SK-N-SH (cell line): Measurements from ENCODE around the gene KLHDC7B. TPM values are rescaled to one million over a fixed set of nuclear protein-coding genes. Genes with fewer than 3 reads are reported as not detected.

Source experiments
- CHD2 ChIP-seq: fragments of 150-350 bp; IDR thresholded peaks from 2 replicates; pipeline ENCODE4 v1.6.1; 2018; ENCODE audit warnings: low read length; ENCODE audit not compliant: partially characterized antibody
- EZH2phosphoT487 ChIP-seq: fragments of 200-600 bp; sonication (generic); IDR thresholded peaks from 2 replicates; pipeline ENCODE4 v1.6.1; 2017; ENCODE audit warnings: low read depth, mixed run types, mild to moderate bottlenecking, antibody characterized with exemption, moderate library complexity, borderline replicate concordance
- FOXJ3 ChIP-seq: sonication (generic); formaldehyde crosslinking; IDR thresholded peaks from 2 replicates; pipeline ENCODE4 v1.5.1; 2020; ENCODE audit warnings: mild to moderate bottlenecking, missing genetic modification reagents
- FOXM1 ChIP-seq: IDR thresholded peaks from 2 replicates; pipeline ENCODE4 v1.4.0; 2012; ENCODE audit warnings: low read depth, mild to moderate bottlenecking
- GABPA ChIP-seq: IDR thresholded peaks from 2 replicates; pipeline ENCODE4 v1.4.0; 2012; ENCODE audit warnings: low read depth, mild to moderate bottlenecking
- IRF3 ChIP-seq: fragments of 150-350 bp; IDR thresholded peaks from 2 replicates; pipeline ENCODE4 v1.6.1; 2016; ENCODE audit warnings: mild to moderate bottlenecking, low read depth, low read length
- JUND ChIP-seq: IDR thresholded peaks from 2 replicates; pipeline ENCODE4 v1.4.0; 2012
- MEF2A ChIP-seq: IDR thresholded peaks from 2 replicates; pipeline ENCODE4 v1.4.0; 2012; ENCODE audit warnings: low read depth, borderline replicate concordance
- MXI1 ChIP-seq: IDR thresholded peaks from 2 replicates; pipeline ENCODE4 v1.6.1; 2012; ENCODE audit warnings: mild to moderate bottlenecking, low read depth, low read length, improper control_type of control experiment
- NRF1 ChIP-seq: IDR thresholded peaks from 2 replicates; pipeline ENCODE4 v1.6.1; 2012; ENCODE audit warnings: low read depth, mild to moderate bottlenecking, low read length
- RCOR1 ChIP-seq: fragments of 150-350 bp; IDR thresholded peaks from 2 replicates; pipeline ENCODE4 v1.6.1; 2017; ENCODE audit warnings: antibody characterized with exemption, low read length
- REST ChIP-seq: IDR thresholded peaks from 2 replicates; pipeline ENCODE4 v1.6.1; 2012; ENCODE audit warnings: mild to moderate bottlenecking, low read depth, low read length, moderate library complexity
- SIN3A ChIP-seq: IDR thresholded peaks from 2 replicates; pipeline ENCODE4 v1.6.1; 2012; ENCODE audit warnings: low read depth, mild to moderate bottlenecking, low read length, moderate library complexity, borderline replicate concordance
- TAF1 ChIP-seq: IDR thresholded peaks from 2 replicates; pipeline ENCODE4 v1.6.1; 2012; ENCODE audit warnings: low read depth, mild to moderate bottlenecking, low read length, moderate library complexity, borderline replicate concordance
- TCF12 ChIP-seq: IDR thresholded peaks from 2 replicates; pipeline ENCODE4 v1.4.0; 2012
- USF2 ChIP-seq: fragments of 150-350 bp; IDR thresholded peaks from 2 replicates; pipeline ENCODE4 v1.6.1; 2017; ENCODE audit warnings: antibody characterized with exemption, low read length, low read depth, borderline replicate concordance
- YY1 ChIP-seq: IDR thresholded peaks from 2 replicates; pipeline ENCODE4 v1.4.0; 2012; ENCODE audit warnings: low read depth, mild to moderate bottlenecking
- ZBTB33 ChIP-seq: IDR thresholded peaks from 2 replicates; pipeline ENCODE4 v1.4.0; 2012; ENCODE audit warnings: low read depth, borderline replicate concordance
- polyA plus RNA-seq, 3 experiments: library from polyadenylated mRNA; depleted of rRNA; stranded (reverse); fragments of >200 nt; gene quantifications; 2 replicates each; pipeline ENCODE4 v1.2.3, GENCODE V29; 2012

Gene KLHDC7B
- polyA plus RNA-seq, 1 of the 3 experiments (the other 2 are of a cell fraction): 0.07 TPM

GRCh38 chr22:50507991-50508884 is 37.5 kb upstream of the KLHDC7B start, which contains the start of gene NCAPH2 (continued):
- no peak for TF ChIP-seq IRF3
- peak; percentile 85 for TF ChIP-seq GABPA
- no peak for TF ChIP-seq MEF2A
- peak; percentile 69; the same call in 1 of the 2 replicates for TF ChIP-seq SIN3A
- TF ChIP-seq FOXM1: no peak
- peak; percentile 95 for TF ChIP-seq YY1
- TF ChIP-seq MXI1: peak; percentile 73
- peak; percentile 79 for TF ChIP-seq CHD2
- no peak for TF ChIP-seq JUND
- no peak for TF ChIP-seq FOXJ3 (CRISPR knock-in tag)
- TF ChIP-seq TCF12: peak; percentile 12; the same call in 1 of the 2 replicates
- 0 out of 2 replicates have a peak, but pooled peaks have one; percentile 56 for TF ChIP-seq REST
- TF ChIP-seq EZH2phosphoT487: no peak
- TF ChIP-seq NRF1: peak; percentile 57
- 0 out of 2 replicates have a peak, but pooled peaks have one; percentile 64 for TF ChIP-seq ZBTB33
- TF ChIP-seq USF2: no peak
- TF ChIP-seq RCOR1: no peak
- TF ChIP-seq TAF1: peak; percentile 95
